Kidney (tissue), 14 donors: ENCODE data around the gene MYBBP1A. TPM values are rescaled to one million over a fixed set of nuclear protein-coding genes. Genes with fewer than 3 reads are reported as not detected.

Source experiments
- DNase-seq, 5 donors: peaks; one replicate each; pipeline ENCODE4 v3.0.0-alpha.2; 2013 to 2020
- FAIRE-seq: peaks from 2 replicates; lab custom pipeline; 2012; peaks lifted over from hg19 to GRCh38; lab: Jason Lieb, UNC
- H3K27ac ChIP-seq, 2 donors: one replicate each; pipeline ENCODE4 v1.7.0; 2013; ENCODE audit warnings: low read depth in 2 of 2, low read length in 2 of 2, inconsistent platforms in 1 of 2
- H3K27me3 ChIP-seq: one replicate; pipeline ENCODE4 v1.7.1; 2013; ENCODE audit warnings: low read length, inconsistent platforms; ENCODE audit not compliant: control insufficient read depth, insufficient read depth
- H3K36me3 ChIP-seq, 3 donors: one replicate each; pipeline versions ENCODE4 v1.7.0 to v1.7.1; 2013; ENCODE audit warnings: low read length in 3 of 3, control low read depth in 1 of 3, inconsistent platforms in 1 of 3; ENCODE audit not compliant: insufficient read depth in 3 of 3, control insufficient read depth in 2 of 3
- H3K4me1 ChIP-seq, 3 donors: one replicate each; pipeline versions ENCODE4 v1.7.0 to v1.7.1; 2013; ENCODE audit warnings: low read length in 3 of 3, inconsistent platforms in 1 of 3, low read depth in 1 of 3; ENCODE audit not compliant: control insufficient read depth in 2 of 3, insufficient read depth in 2 of 3
- H3K4me3 ChIP-seq, 3 donors: one replicate each; pipeline versions ENCODE4 v1.7.0 to v1.8.1; 2013; ENCODE audit warnings: low read length in 3 of 3, control low read depth in 1 of 3, inconsistent platforms in 1 of 3
- H3K9ac ChIP-seq, 3 donors: one replicate each; pipeline versions ENCODE4 v1.7.0 to v1.7.1; 2013; ENCODE audit warnings: low read length in 3 of 3, control low read depth in 1 of 3, inconsistent platforms in 1 of 3
- H3K9me3 ChIP-seq, 3 donors: one replicate each; pipeline versions ENCODE4 v1.7.0 to v1.7.1; 2013; ENCODE audit warnings: low read length in 3 of 3, control low read depth in 1 of 3, inconsistent platforms in 1 of 3; ENCODE audit not compliant: control insufficient read depth in 2 of 3, insufficient read depth in 1 of 3
- CTCF ChIP-seq: IDR thresholded peaks from 3 replicates; pipeline ENCODE4 v1.5.1; 2012; ENCODE audit warnings: mild to moderate bottlenecking, moderate library complexity, borderline replicate concordance; ENCODE audit not compliant: insufficient read depth; ENCODE audit errors: extremely low read depth
- intact Hi-C: fragments of 100-400 bp; cut with DNase I; formaldehyde crosslinking; loops from one replicate; pipeline ENCODE4 v1.11.1; 2022
- polyA plus RNA-seq: library from polyadenylated mRNA; stranded (reverse); fragments of 350-450 nt; fragmentation: Illumina TruSeq; extraction: RNeasy Lipid Tissue Mini Kit (QIAGEN cat#74804); gene quantifications from one replicate; pipeline ENCODE4 v1.2.3, GENCODE V29; 2014; ENCODE audit warnings: low read depth, low replicate concordance; ENCODE audit not compliant: insufficient read depth
- total RNA-seq: library from RNA; stranded (reverse); fragmentation: NEBNext Ultra II Directional; extraction: Animal tissue kit (Norgen Biotek cat#: 25700); gene quantifications from one replicate; pipeline ENCODE4 v1.2.1, GENCODE V29; 2021
- donor health status: control.
- donor health status: control.
- donor health status: control.
- donor health status: control.
- donor health status: control.
- donor health status: DM: yes; HTN: yes; CAD: no.
- donor health status: Normal renal cell carcinoma (clear cell type).

Gene MYBBP1A
- total and polyA plus RNA-seq, 2 donors from 2014 or later, result 11.9 to 51.6 TPM

DNA sequence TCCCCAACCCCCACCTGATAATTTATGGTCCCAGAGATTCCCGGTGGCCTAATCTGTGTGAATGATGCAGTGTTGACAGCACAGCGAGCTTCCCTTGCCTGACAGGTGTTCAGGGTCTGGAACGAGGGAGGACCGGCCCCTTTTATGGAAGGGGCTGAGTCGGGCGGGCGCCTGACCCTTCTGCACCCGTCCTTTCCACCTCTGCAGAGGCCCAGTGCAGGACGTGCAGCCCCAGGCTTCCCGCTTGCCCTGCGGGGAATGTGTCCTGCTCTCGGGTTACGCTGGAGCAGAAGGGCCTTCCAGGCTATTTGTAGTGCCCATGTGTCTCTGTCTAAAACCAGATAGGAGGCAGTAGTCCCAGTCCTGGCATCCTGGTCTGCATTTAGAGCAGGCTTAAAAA, 45.4 kb upstream of the MYBBP1A start:
- no peak for TF ChIP-seq CTCF
- H3K9me3 ChIP-seq, result no peaks in the 10 kb centered on the region
- H3K4me3 ChIP-seq, result no peak overlapping the region
- no peaks in the 10 kb centered on the region for H3K27me3 ChIP-seq
- FAIRE-seq, result no peak
- peaks cover 0 to 3% (median 0%) of the 10 kb centered on the region in 3 donors for H3K4me1 ChIP-seq
- H3K27ac ChIP-seq, result no peak overlapping the region
- DNase-seq, result peak in 4 of 5 donors; percentile 75 to 85 (median 80)
- intact Hi-C loops, result no loop called here
- peaks cover 0 to 35% (median 4%) of the 10 kb centered on the region in 3 donors for H3K36me3 ChIP-seq
- H3K9ac ChIP-seq, result no peak overlapping the region

DNA sequence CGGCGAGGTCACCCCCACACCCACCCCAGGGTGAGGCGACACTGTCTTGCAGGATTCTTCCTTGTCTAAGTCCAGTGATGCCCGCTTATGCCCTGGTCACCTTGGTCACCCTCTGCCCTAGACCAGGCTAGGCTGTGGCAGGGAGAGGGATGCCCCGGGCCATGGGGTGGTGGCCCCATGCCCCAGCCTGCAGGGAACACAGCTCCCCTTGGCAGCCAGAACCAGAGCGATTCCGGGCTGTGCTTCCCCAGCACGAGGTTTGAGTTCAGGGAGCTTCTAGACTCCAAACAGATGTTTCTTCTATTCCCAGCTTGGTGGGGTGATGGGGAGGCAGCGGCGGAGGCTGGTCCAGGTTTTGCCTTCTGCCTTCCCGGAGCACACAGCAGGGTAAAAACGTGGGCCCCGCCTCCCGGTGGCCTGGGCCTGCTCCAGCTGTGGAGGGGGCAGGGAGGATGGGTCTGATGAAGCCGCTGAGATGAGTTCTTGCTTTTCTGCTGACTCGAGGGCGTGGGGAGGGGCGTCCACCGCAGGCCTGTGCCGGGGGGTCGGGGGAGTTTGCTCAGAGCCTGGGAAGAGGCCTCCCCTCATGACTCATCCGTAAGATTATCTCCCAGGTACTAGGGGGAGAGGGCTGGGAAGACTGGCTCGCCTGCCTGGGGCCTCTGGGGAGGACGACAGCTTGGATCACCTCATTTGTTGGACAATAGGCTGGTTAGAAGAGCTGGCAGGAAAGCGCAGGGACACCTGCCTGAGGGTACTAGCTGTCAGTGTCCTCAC, 44.5 kb upstream of the MYBBP1A start:
- Histone ChIP-seq H3K9me3 (no peaks in the 10 kb centered on the region), H3K36me3 (peaks cover 0 to 37% (median 4%) of the 10 kb centered on the region in 3 donors), H3K4me1 (peaks cover 0 to 4% (median 0%) of the 10 kb centered on the region in 3 donors), H3K9ac (no peak overlapping the region), H3K27ac (no peak overlapping the region), H3K4me3 (no peak overlapping the region), H3K27me3 (no peaks in the 10 kb centered on the region)
- DNase-seq, result peak; percentile 39 to 93 (median 90)
- no peak for FAIRE-seq
- TF ChIP-seq CTCF, result no peak
- intact Hi-C loops, result no loop called here

- no peaks in the 10 kb centered on the region for H3K9me3 ChIP-seq
- intact Hi-C loops, result no loop called here
- H3K36me3 ChIP-seq, result peaks cover 0 to 37% (median 4%) of the 10 kb centered on the region in 3 donors
- H3K27ac ChIP-seq, result no peak overlapping the region
- H3K4me1 ChIP-seq, result peaks cover 0 to 4% (median 0%) of the 10 kb centered on the region in 3 donors
- no peak overlapping the region for H3K4me3 ChIP-seq
- FAIRE-seq (no peak), DNase-seq (peak in 1 of 5 donors; percentile 26)
- no peak for TF ChIP-seq CTCF
- H3K27me3 ChIP-seq, result no peaks in the 10 kb centered on the region
- no peak overlapping the region for H3K9ac ChIP-seq
These were observed 43.8 kb upstream of the MYBBP1A start for GRCh38 chr17:4598776-4599504.
